Gastroesophageal sphincter (tissue), 3 donors: ENCODE measurements around the gene KLHL1.

Source experiments
- CTCF ChIP-seq, 4 experiments: fragments of 200-600 bp in 2 of 4; fragments of 450-650 bp in 2 of 4; sonication (generic) in 1 of 4; IDR thresholded peaks; one replicate each; pipeline ENCODE4 v1.5.1; 2017 to 2019; ENCODE audit warnings: antibody characterized with exemption in 4 of 4, mild to moderate bottlenecking in 2 of 4, moderate library complexity in 2 of 4
- POLR2A ChIP-seq, 2 donors: fragments of 450-650 bp; IDR thresholded peaks; one replicate each; pipeline ENCODE4 v1.6.1; 2017; ENCODE audit warnings: antibody characterized with exemption in 2 of 2, mild to moderate bottlenecking in 2 of 2, moderate library complexity in 1 of 2
- POLR2AphosphoS5 ChIP-seq: sonication (generic); formaldehyde crosslinking; IDR thresholded peaks from one replicate; pipeline ENCODE4 v1.6.1; 2017; ENCODE audit warnings: antibody characterized with exemption

GRCh38 chr13:69683921-69684686 is 424.1 kb downstream of the KLHL1 start:
- TF ChIP-seq POLR2A (IDR thresholded peaks at IDR 0.05) (no peak), CTCF (IDR thresholded peaks at IDR 0.05) (no peak), POLR2AphosphoS5 (no peak)
